ENCODE results near the gene NXPH1. TPM values are rescaled to one million over a fixed set of nuclear protein-coding genes. Genes with fewer than 3 reads are reported as not detected.

Gene NXPH1
- polyA plus RNA-seq, 3 donors: 0.06 to 0.21 (median 0.12) TPM

GRCh38 chr7:8481752-8482446 lies 48.5 kb downstream of the NXPH1 start:
- no peak for DNase-seq (ENCODE audit: extremely low read depth in 1 of 11, low read depth in 9 of 11, low spot score in 4 of 11)

- DNase-seq (ENCODE audit: extremely low read depth in 1 of 11, low read depth in 9 of 11, low spot score in 4 of 11): no peak
Observed at GRCh38 chr7:8490391-8491045, 57.1 kb downstream of the NXPH1 start.

- DNase-seq (ENCODE audit: extremely low read depth in 1 of 11, low read depth in 9 of 11, low spot score in 4 of 11): no peak
Observed at GRCh38 chr7:8491106-8491505, 57.7 kb downstream of the NXPH1 start.

- no peak for DNase-seq (ENCODE audit: extremely low read depth in 1 of 11, low read depth in 9 of 11, low spot score in 4 of 11)
Observed at GRCh38 chr7:8491544-8492489, 58.4 kb downstream of the NXPH1 start.

GRCh38 chr7:8499128-8499527 lies 65.7 kb downstream of the NXPH1 start:
- DNase-seq (ENCODE audit: extremely low read depth in 1 of 11, low read depth in 9 of 11, low spot score in 4 of 11): no peak

GRCh38 chr7:8500286-8500685 lies 66.9 kb downstream of the NXPH1 start:
- peak in 1 of 11 donors; percentile 32 for DNase-seq (ENCODE audit: extremely low read depth in 1 of 11, low read depth in 9 of 11, low spot score in 4 of 11)

GRCh38 chr7:8507566-8507965 lies 74.2 kb downstream of the NXPH1 start:
- no peak for DNase-seq (ENCODE audit: extremely low read depth in 1 of 11, low read depth in 9 of 11, low spot score in 4 of 11)

- DNase-seq (ENCODE audit: extremely low read depth in 1 of 11, low read depth in 9 of 11, low spot score in 4 of 11): no peak
Observed at GRCh38 chr7:8509621-8510020, 76.2 kb downstream of the NXPH1 start.

GRCh38 chr7:8511855-8512254 lies 78.4 kb downstream of the NXPH1 start:
- no peak for DNase-seq (ENCODE audit: extremely low read depth in 1 of 11, low read depth in 9 of 11, low spot score in 4 of 11)

GRCh38 chr7:8514781-8515519 lies 81.5 kb downstream of the NXPH1 start:
- DNase-seq (ENCODE audit: extremely low read depth in 1 of 11, low read depth in 9 of 11, low spot score in 4 of 11): peak in 10 of 11 donors; percentile 12 to 57 (median 32)

- no peak for DNase-seq (ENCODE audit: extremely low read depth in 1 of 11, low read depth in 9 of 11, low spot score in 4 of 11)
Observed at GRCh38 chr7:8515640-8516185, 82.3 kb downstream of the NXPH1 start.

GRCh38 chr7:8516976-8517375 lies 83.6 kb downstream of the NXPH1 start:
- no peak for DNase-seq (ENCODE audit: extremely low read depth in 1 of 11, low read depth in 9 of 11, low spot score in 4 of 11)

GRCh38 chr7:8528311-8528710 lies 94.9 kb downstream of the NXPH1 start:
- no peak for DNase-seq (ENCODE audit: extremely low read depth in 1 of 11, low read depth in 9 of 11, low spot score in 4 of 11)

GRCh38 chr7:8531991-8532515 lies 98.6 kb downstream of the NXPH1 start:
- DNase-seq (ENCODE audit: extremely low read depth in 1 of 11, low read depth in 9 of 11, low spot score in 4 of 11): no peak

- DNase-seq (ENCODE audit: extremely low read depth in 1 of 11, low read depth in 9 of 11, low spot score in 4 of 11): no peak
Observed at GRCh38 chr7:8536431-8536830, 103.0 kb downstream of the NXPH1 start.

GRCh38 chr7:8549046-8549445 lies 115.6 kb downstream of the NXPH1 start:
- DNase-seq (ENCODE audit: extremely low read depth in 1 of 11, low read depth in 9 of 11, low spot score in 4 of 11): no peak

- DNase-seq (ENCODE audit: extremely low read depth in 1 of 11, low read depth in 9 of 11, low spot score in 4 of 11): no peak
Observed at GRCh38 chr7:8560501-8560900, 127.1 kb downstream of the NXPH1 start.

GRCh38 chr7:8561449-8561848 lies 128.0 kb downstream of the NXPH1 start:
- no peak for DNase-seq (ENCODE audit: extremely low read depth in 1 of 11, low read depth in 9 of 11, low spot score in 4 of 11)

GRCh38 chr7:8564281-8564680 lies 130.9 kb downstream of the NXPH1 start:
- no peak for DNase-seq (ENCODE audit: extremely low read depth in 1 of 11, low read depth in 9 of 11, low spot score in 4 of 11)

All from renal cortex interstitium (tissue), 11 donors.